A549 (cell line): ENCODE results near the gene TMEM131. TPM values are rescaled to one million over a fixed set of nuclear protein-coding genes. Genes with fewer than 3 reads are reported as not detected.

Experiments used
- ATAC-seq, 2 experiments: fragments of 200-7000 bp in 1 of 2; fragments of >200 bp in 1 of 2; cut with Nextera tagmentation in 1 of 2; cut with Tn5 transposase in 1 of 2; 3 replicates each; pipeline versions ENCODE4 v1.8.0 to v1.9.1; 2018 to 2020; ENCODE audit warnings: mild to moderate bottlenecking in 1 of 2, moderate library complexity in 1 of 2
- CTCF ChIA-PET: fragments of 300-600 bp; sonication (Branson Sonifier 250); formaldehyde crosslinking; extraction: SDS; loops from one replicate; lab custom pipeline; 2021; ENCODE audit warnings: antibody characterized with exemption, inconsistent platforms; lab: Yijun Ruan, JAX
- POLR2A ChIA-PET: fragments of 350-600 bp; formaldehyde crosslinking; extraction: SDS; loops from one replicate; lab custom pipeline; 2021; ENCODE audit warnings: antibody characterized with exemption, inconsistent platforms; lab: Yijun Ruan, JAX
- DNase-seq, 2 experiments: peaks; one replicate each; pipeline versions ENCODE4 v3.0.0 to v3.0.0-alpha.2; 2011 to 2016; ENCODE audit warnings: low read depth in 1 of 2, low spot score in 1 of 2
- FAIRE-seq: peaks from 2 replicates; lab custom pipeline; 2011; peaks lifted over from hg19 to GRCh38; lab: Jason Lieb, UNC
- H3K27ac ChIP-seq, 2 experiments: fragments of >200 bp; sonication (Bioruptor Twin); formaldehyde crosslinking; 3 replicates each; pipeline ENCODE4 v1.5.1; 2016 to 2017
- H3K4me1 ChIP-seq: fragments of >200 bp; sonication (Bioruptor Twin); formaldehyde crosslinking; 3 replicates; pipeline ENCODE4 v1.6.1; 2016
- H3K4me2 ChIP-seq: fragments of >200 bp; sonication (Bioruptor Twin); formaldehyde crosslinking; 3 replicates; pipeline ENCODE4 v1.6.1; 2016
- H3K4me3 ChIP-seq: fragments of >200 bp; sonication (Bioruptor Twin); formaldehyde crosslinking; 3 replicates; pipeline ENCODE4 v1.5.1; 2016
- H3K9me3 ChIP-seq: fragments of >200 bp; sonication (Bioruptor Twin); formaldehyde crosslinking; 3 replicates; pipeline ENCODE4 v1.6.1; 2016
- CBX2 ChIP-seq: fragments of 200-600 bp; sonication (generic); IDR thresholded peaks from 2 replicates; pipeline ENCODE4 v1.6.1; 2016; ENCODE audit warnings: low read depth, mild to moderate bottlenecking, borderline replicate concordance
- CBX8 ChIP-seq: fragments of 200-600 bp; sonication (generic); IDR thresholded peaks from 2 replicates; pipeline ENCODE4 v1.6.1; 2016
- CHD2 ChIP-seq: fragments of 150-350 bp; IDR thresholded peaks from 2 replicates; pipeline ENCODE4 v1.6.1; 2014; ENCODE audit warnings: low read length; ENCODE audit not compliant: partially characterized antibody
- EHF ChIP-seq: fragments of 250-450 bp; sonication (Bioruptor Pico); IDR thresholded peaks from 2 replicates; pipeline ENCODE4 v1.5.0; 2020; ENCODE audit warnings: mild to moderate bottlenecking
- FOSB ChIP-seq: fragments of 250-450 bp; sonication (Bioruptor Pico); IDR thresholded peaks from 2 replicates; pipeline ENCODE4 v1.5.0; 2020; ENCODE audit warnings: mild to moderate bottlenecking, moderate library complexity
- FOSL2 ChIP-seq, 2 experiments: fragments of 450-650 bp in 1 of 2; fragments of >200 bp in 1 of 2; sonication (Bioruptor Twin) in 1 of 2; formaldehyde crosslinking; IDR thresholded peaks; 2 replicates each; pipeline versions ENCODE4 v1.5.0 to v1.6.1; 2016 to 2020; ENCODE audit warnings: mild to moderate bottlenecking in 1 of 2, moderate library complexity in 1 of 2
- FOXS1 ChIP-seq: fragments of 250-450 bp; sonication (Bioruptor Pico); IDR thresholded peaks from 2 replicates; pipeline ENCODE4 v1.5.0; 2020; ENCODE audit warnings: mild to moderate bottlenecking, moderate library complexity
- HOXB13 ChIP-seq: fragments of 250-450 bp; sonication (Bioruptor Pico); IDR thresholded peaks from 2 replicates; pipeline ENCODE4 v1.5.0; 2020; ENCODE audit warnings: low read depth, mild to moderate bottlenecking, moderate library complexity
- JUN ChIP-seq, 2 experiments: fragments of >200 bp; sonication (Bioruptor Twin); formaldehyde crosslinking; IDR thresholded peaks; 2 replicates in 1 of 2; 3 replicates in 1 of 2; pipeline ENCODE4 v1.6.1; 2016 to 2017
- KDM5A ChIP-seq: fragments of 200-600 bp; sonication (generic); IDR thresholded peaks from 2 replicates; pipeline ENCODE4 v1.6.1; 2016; ENCODE audit warnings: antibody characterized with exemption, mild to moderate bottlenecking
- NFE2L2 ChIP-seq: fragments of 150-350 bp; conservative IDR thresholded peaks from 2 replicates; pipeline ENCODE4 v1.6.1; 2014; ENCODE audit warnings: low read length
- POLR2AphosphoS2 ChIP-seq: conservative IDR thresholded peaks from 2 replicates; pipeline ENCODE4 v1.6.1; 2012; ENCODE audit warnings: low read length, improper control_type of control experiment, inconsistent platforms
- RNF2 ChIP-seq: fragments of 200-600 bp; sonication (generic); IDR thresholded peaks from 2 replicates; pipeline ENCODE4 v1.6.1; 2016; ENCODE audit warnings: low read depth, mild to moderate bottlenecking, antibody characterized with exemption, moderate library complexity, borderline replicate concordance
- SMC3 ChIP-seq: fragments of >200 bp; sonication (Bioruptor Twin); formaldehyde crosslinking; IDR thresholded peaks from 3 replicates; pipeline ENCODE4 v1.6.1; 2018; ENCODE audit warnings: inconsistent platforms
- ZC3H11A ChIP-seq: fragments of 450-650 bp; IDR thresholded peaks from 2 replicates; pipeline ENCODE4 v1.6.1; 2014; ENCODE audit warnings: antibody characterized with exemption, mild to moderate bottlenecking
- ZFP36 ChIP-seq: fragments of 450-650 bp; IDR thresholded peaks from 2 replicates; pipeline ENCODE4 v1.6.1; 2014; ENCODE audit warnings: borderline replicate concordance; ENCODE audit not compliant: partially characterized antibody
- ZSCAN20 ChIP-seq: fragments of 250-450 bp; sonication (Bioruptor Pico); IDR thresholded peaks from 2 replicates; pipeline ENCODE4 v1.8.0; 2022; ENCODE audit warnings: mild to moderate bottlenecking, moderate library complexity
- WGBS: methylation state at CpG from one replicate; pipeline ENCODE4 v1.1.6; 2017; ENCODE audit errors: missing lambda C conversion rate; 5-methylcytosine and 5-hydroxymethylcytosine counted together
- polyA plus RNA-seq, 4 experiments: library from polyadenylated mRNA; depleted of rRNA in 3 of 4; stranded (reverse); fragments of >200 nt; fragmentation: RNase III in 1 of 4; extraction: RNeasy Plus Mini Kit Qiagen cat#74134 plus additional on column Dnase treatment in 1 of 4; gene quantifications; 2 replicates in 3 of 4; 3 replicates in 1 of 4; pipeline ENCODE4 v1.2.3, GENCODE V29; 2011 to 2017
- TF ChIP-seq, protein P1 (sequence below): fragments of 250-450 bp; sonication (Bioruptor Pico); IDR thresholded peaks from 2 replicates; pipeline ENCODE4 v1.5.0; 2020; ENCODE audit warnings: low read depth, mild to moderate bottlenecking, moderate library complexity
- TF ChIP-seq, protein P2 (sequence below): fragments of 450-650 bp; IDR thresholded peaks from 2 replicates; pipeline ENCODE4 v1.6.1; 2014; ENCODE audit warnings: antibody characterized with exemption
- TF ChIP-seq, protein P3 (sequence below): fragments of >200 bp; sonication (Bioruptor Twin); formaldehyde crosslinking; IDR thresholded peaks from 2 replicates; pipeline ENCODE4 v1.6.1; 2016
- TF ChIP-seq, protein P4 (sequence below): fragments of >200 bp; sonication (Bioruptor Twin); formaldehyde crosslinking; IDR thresholded peaks from 3 replicates; pipeline ENCODE4 v1.6.1; 2016

TMEM131 gene
- polyA plus RNA-seq, 2 of the 4 experiments (the other 2 are of a cell fraction): 14.5 to 21.8 TPM

DNA sequence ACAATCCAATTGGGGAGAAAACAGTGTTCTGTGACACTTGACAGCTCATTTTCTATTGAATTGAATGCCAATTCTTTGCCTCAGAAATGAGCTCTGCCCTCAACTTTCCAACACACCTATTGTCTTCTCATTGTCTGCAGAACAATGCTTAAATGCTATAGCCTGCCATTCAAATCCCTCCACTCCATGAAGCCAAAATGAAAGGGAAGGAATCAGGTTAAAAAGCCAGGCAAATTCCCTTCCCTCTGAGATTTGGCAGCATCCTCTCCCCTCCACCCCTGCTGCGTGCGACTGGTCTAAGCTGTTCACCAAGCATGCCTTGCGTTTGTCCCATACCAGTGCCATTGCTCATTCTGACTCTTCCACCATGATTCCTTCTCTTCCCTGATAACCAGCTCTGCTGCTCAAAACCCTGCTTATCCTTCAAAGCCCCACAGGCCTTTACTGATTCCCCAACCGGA lies 32.4 kb upstream of the TMEM131 start:
- no peak for ATAC-seq
- DNase-seq: no peak
- POLR2A ChIA-PET: no interaction called here
- TF ChIP-seq EHF (CRISPR knock-in tag): no peak
- TF ChIP-seq HOXB13: no peak
- TF ChIP-seq KDM5A: no peak
- TF ChIP-seq ZC3H11A: no peak
- no peak for TF ChIP-seq CHD2
- WGBS: 60% methylated on average over 4 of the region's 4 CpGs
- no peak overlapping the region for H3K4me3 ChIP-seq
- CTCF ChIA-PET: interaction anchor here (0.6 kb wide), 1 partner anchor 123 kb away, joined by 3 read pairs; no protein-coding TSS in a partner anchor
- FAIRE-seq: no peak
- no peaks in the 10 kb centered on the region for H3K4me1 ChIP-seq
- H3K4me2 ChIP-seq: no peak overlapping the region
- H3K9me3 ChIP-seq: no peaks in the 10 kb centered on the region
- H3K27ac ChIP-seq: no peak overlapping the region

DNA sequence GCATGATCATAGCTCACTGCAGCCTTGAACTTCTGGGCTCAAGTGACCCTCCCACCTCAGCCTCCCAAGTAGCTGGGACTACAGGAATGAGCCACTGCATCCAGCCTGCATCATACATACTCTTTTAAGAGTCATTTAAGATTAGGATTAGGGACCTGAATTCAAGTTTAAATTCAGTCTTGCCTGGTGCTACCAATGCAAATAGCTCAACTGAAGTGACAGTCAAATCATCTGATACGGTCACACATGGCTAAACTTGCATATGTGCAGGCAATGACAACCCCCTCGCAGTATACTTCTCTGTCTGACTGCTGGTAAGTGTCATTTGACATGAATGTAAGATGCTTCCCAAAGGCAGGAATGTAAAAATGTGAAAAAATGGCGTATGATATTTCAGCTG lies 31.8 kb upstream of the TMEM131 start:
- H3K4me3 ChIP-seq: no peak overlapping the region
- 29% methylated on average over 3 of the region's 3 CpGs for WGBS
- CTCF ChIA-PET: no interaction called here
- H3K4me2 ChIP-seq: no peak overlapping the region
- DNase-seq (no peak), ATAC-seq (no peak)
- POLR2A ChIA-PET: no interaction called here
- TF ChIP-seq FOSB (no peak), JUN (IDR thresholded peaks at IDR 0.05) (no peak), CBX2 (no peak), ZC3H11A (no peak), NFE2L2 (no peak), SMC3 (no peak), CHD2 (no peak)
- TF ChIP-seq, protein P1, sequence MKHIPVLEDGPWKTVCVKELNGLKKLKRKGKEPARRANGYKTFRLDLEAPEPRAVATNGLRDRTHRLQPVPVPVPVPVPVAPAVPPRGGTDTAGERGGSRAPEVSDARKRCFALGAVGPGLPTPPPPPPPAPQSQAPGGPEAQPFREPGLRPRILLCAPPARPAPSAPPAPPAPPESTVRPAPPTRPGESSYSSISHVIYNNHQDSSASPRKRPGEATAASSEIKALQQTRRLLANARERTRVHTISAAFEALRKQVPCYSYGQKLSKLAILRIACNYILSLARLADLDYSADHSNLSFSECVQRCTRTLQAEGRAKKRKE (CRISPR knock-in tag): no peak
- TF ChIP-seq, all 56 proteins: peak for 0
- Histone ChIP-seq H3K27ac (no peak overlapping the region), H3K4me1 (no peaks in the 10 kb centered on the region), H3K9me3 (no peaks in the 10 kb centered on the region)
- FAIRE-seq: no peak

DNA sequence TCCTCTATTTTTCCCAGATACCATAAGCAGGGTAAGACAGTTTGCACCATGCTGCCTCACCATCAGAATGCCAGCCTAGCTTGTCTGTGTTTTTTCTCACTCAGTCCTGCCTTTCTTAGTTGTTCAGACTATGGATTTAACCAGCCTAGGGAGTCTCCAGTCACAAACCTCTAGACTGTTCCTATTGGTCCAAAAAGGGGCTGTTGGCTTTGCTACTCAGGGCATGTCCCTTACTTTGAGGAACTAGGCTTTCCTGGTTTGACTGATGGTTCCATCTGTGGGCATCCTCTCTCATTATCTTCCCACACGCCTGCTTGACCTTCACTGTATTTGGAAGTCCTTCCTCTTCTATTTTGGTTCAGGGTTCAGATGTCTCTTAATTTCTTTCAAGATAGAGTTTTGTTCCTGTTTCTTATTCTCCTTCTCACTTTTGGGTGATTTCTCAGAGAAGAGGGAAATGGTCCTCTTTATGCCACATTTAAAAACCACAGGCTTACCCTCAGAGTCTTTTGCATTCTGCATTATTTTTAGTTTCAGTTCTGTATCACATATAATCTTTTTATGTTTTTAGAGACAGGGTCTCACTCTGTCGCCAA lies 31.3 kb upstream of the TMEM131 start:
- H3K4me2 ChIP-seq: no peak overlapping the region
- ATAC-seq (no peak), FAIRE-seq (no peak), DNase-seq (no peak)
- POLR2A ChIA-PET: no interaction called here
- H3K4me3 ChIP-seq: no peak overlapping the region
- H3K27ac ChIP-seq: no peak overlapping the region
- 69% methylated on average over 2 of the region's 2 CpGs for WGBS
- no peaks in the 10 kb centered on the region for H3K9me3 ChIP-seq
- TF ChIP-seq FOSL2 (IDR thresholded peaks at IDR 0.05) (no peak), FOSL2 (CRISPR knock-in tag; IDR thresholded peaks at IDR 0.05) (no peak), POLR2AphosphoS2 (no peak), ZFP36 (no peak), FOXS1 (no peak), KDM5A (no peak)
- CTCF ChIA-PET: no interaction called here
- H3K4me1 ChIP-seq: no peaks in the 10 kb centered on the region

DNA sequence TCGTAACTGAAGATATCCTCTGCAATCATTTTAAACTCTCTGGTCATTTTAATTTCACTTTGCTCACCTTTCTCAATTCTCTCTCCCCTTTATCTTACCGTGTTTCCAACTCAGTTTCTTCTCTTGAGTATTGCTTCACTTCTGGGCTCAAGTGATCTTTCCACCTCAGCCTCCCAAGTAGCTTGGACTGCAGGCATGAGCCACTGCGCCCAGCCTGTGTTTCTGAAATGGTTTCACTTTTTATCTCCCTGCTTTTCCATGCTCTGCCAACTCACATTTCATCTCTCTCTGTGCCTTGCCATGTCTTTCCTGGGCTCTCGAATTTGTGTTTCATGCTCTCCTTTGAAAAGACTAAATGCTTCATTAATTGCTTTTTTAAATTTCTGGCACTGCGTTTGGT lies 30.5 kb upstream of the TMEM131 start:
- DNase-seq: no peak
- WGBS: 54% methylated on average over 5 of the region's 5 CpGs
- CTCF ChIA-PET: no interaction called here
- Histone ChIP-seq H3K4me1 (no peaks in the 10 kb centered on the region), H3K27ac (no peak overlapping the region), H3K9me3 (no peaks in the 10 kb centered on the region), H3K4me2 (peak overlapping the region; percentile 15; the same call in 1 of the 3 replicates), H3K4me3 (no peak overlapping the region)
- TF ChIP-seq, protein P2, sequence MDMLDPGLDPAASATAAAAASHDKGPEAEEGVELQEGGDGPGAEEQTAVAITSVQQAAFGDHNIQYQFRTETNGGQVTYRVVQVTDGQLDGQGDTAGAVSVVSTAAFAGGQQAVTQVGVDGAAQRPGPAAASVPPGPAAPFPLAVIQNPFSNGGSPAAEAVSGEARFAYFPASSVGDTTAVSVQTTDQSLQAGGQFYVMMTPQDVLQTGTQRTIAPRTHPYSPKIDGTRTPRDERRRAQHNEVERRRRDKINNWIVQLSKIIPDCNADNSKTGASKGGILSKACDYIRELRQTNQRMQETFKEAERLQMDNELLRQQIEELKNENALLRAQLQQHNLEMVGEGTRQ: no peak
- TF ChIP-seq RNF2: no peak
- no peak for TF ChIP-seq CBX8
- TF ChIP-seq, protein P1 (CRISPR knock-in tag): no peak
- TF ChIP-seq ZSCAN20 (CRISPR knock-in tag): no peak
- TF ChIP-seq, protein P3, sequence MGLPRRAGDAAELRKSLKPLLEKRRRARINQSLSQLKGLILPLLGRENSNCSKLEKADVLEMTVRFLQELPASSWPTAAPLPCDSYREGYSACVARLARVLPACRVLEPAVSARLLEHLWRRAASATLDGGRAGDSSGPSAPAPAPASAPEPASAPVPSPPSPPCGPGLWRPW: no peak
- TF ChIP-seq, protein P4, sequence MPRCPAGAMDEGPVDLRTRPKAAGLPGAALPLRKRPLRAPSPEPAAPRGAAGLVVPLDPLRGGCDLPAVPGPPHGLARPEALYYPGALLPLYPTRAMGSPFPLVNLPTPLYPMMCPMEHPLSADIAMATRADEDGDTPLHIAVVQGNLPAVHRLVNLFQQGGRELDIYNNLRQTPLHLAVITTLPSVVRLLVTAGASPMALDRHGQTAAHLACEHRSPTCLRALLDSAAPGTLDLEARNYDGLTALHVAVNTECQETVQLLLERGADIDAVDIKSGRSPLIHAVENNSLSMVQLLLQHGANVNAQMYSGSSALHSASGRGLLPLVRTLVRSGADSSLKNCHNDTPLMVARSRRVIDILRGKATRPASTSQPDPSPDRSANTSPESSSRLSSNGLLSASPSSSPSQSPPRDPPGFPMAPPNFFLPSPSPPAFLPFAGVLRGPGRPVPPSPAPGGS: no peak
- no peak for FAIRE-seq
- POLR2A ChIA-PET: no interaction called here
- no peak for ATAC-seq
